ENCODE results near the gene WFDC10B.

GRCh38 chr20:45735552-45735951 lies 30.7 kb upstream of the WFDC10B start:
- TF ChIP-seq, protein P1, sequence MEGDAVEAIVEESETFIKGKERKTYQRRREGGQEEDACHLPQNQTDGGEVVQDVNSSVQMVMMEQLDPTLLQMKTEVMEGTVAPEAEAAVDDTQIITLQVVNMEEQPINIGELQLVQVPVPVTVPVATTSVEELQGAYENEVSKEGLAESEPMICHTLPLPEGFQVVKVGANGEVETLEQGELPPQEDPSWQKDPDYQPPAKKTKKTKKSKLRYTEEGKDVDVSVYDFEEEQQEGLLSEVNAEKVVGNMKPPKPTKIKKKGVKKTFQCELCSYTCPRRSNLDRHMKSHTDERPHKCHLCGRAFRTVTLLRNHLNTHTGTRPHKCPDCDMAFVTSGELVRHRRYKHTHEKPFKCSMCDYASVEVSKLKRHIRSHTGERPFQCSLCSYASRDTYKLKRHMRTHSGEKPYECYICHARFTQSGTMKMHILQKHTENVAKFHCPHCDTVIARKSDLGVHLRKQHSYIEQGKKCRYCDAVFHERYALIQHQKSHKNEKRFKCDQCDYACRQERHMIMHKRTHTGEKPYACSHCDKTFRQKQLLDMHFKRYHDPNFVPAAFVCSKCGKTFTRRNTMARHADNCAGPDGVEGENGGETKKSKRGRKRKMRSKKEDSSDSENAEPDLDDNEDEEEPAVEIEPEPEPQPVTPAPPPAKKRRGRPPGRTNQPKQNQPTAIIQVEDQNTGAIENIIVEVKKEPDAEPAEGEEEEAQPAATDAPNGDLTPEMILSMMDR (IDR thresholded peaks at IDR 0.05; ENCODE audit: borderline replicate concordance, extremely low read depth, low read length, poor library complexity, severe bottlenecking) = no peak
- TF ChIP-seq EZH2 (IDR thresholded peaks at IDR 0.05; ENCODE audit: borderline replicate concordance, low read depth, low read length, severe bottlenecking) = no peak

Measured in DND-41 (cell line).